H1 (cell line): ENCODE data around the gene AIG1. TPM values are rescaled to one million over a fixed set of nuclear protein-coding genes. Genes with fewer than 3 reads are reported as not detected.

Experiments
- CTCF ChIA-PET: fragments of 300-600 bp; sonication (Branson Sonifier 250); formaldehyde crosslinking; loops from one replicate; lab custom pipeline; 2021; ENCODE audit not compliant: partially characterized antibody; lab: Charles Lee
- POLR2A ChIA-PET: fragments of 300-600 bp; sonication (Branson Sonifier 250); formaldehyde crosslinking; loops from one replicate; lab custom pipeline; 2021; ENCODE audit warnings: inconsistent platforms; ENCODE audit not compliant: partially characterized antibody; lab: Charles Lee
- DNase-seq, 2 experiments: peaks; one replicate each; pipeline versions ENCODE4 v3.0.0 to v3.0.0-alpha.2; 2010 to 2022; ENCODE audit warnings: low spot score in 2 of 2, low read depth in 1 of 2, mixed read lengths in 1 of 2
- FAIRE-seq: peaks from 2 replicates; lab custom pipeline; 2011; peaks lifted over from hg19 to GRCh38; lab: Jason Lieb, UNC
- H2AFZ ChIP-seq: 2 replicates; pipeline ENCODE4 v1.8.1; 2012; ENCODE audit warnings: low read length, inconsistent platforms
- H2AK5ac ChIP-seq: 2 replicates; pipeline ENCODE4 v1.6.1; 2013; ENCODE audit warnings: low read depth, low read length
- H2BK120ac ChIP-seq: replicated peaks from 2 replicates; pipeline ENCODE3; 2013; ENCODE audit warnings: low read depth, low read length, inconsistent platforms
- H2BK12ac ChIP-seq: 2 replicates; pipeline ENCODE4 v1.6.1; 2013; ENCODE audit warnings: low read depth, low read length
- H2BK15ac ChIP-seq: 2 replicates; pipeline ENCODE4 v1.6.1; 2013; ENCODE audit warnings: low read length
- H2BK20ac ChIP-seq: 2 replicates; pipeline ENCODE4 v1.6.1; 2013; ENCODE audit warnings: low read length
- H2BK5ac ChIP-seq: 2 replicates; pipeline ENCODE4 v1.6.1; 2013; ENCODE audit warnings: low read depth, low read length
- H3K14ac ChIP-seq: 2 replicates; pipeline ENCODE4 v1.6.1; 2013; ENCODE audit warnings: inconsistent platforms; ENCODE audit not compliant: insufficient read length
- H3K18ac ChIP-seq: 2 replicates; pipeline ENCODE4 v1.6.1; 2013; ENCODE audit warnings: low read length; ENCODE audit errors: extremely low read depth
- H3K23ac ChIP-seq: 2 replicates; pipeline ENCODE4 v1.6.1; 2013; ENCODE audit warnings: inconsistent platforms; ENCODE audit not compliant: insufficient read length
- H3K23me2 ChIP-seq: 2 replicates; pipeline ENCODE4 v1.6.1; 2013; ENCODE audit warnings: low read depth, low read length
- H3K27ac ChIP-seq: 2 replicates; pipeline ENCODE4 v1.6.1; 2011; ENCODE audit warnings: low read depth, low read length, inconsistent platforms
- H3K27me3 ChIP-seq, 4 experiments: replicated peaks in 1 of 4; 1 replicate in 1 of 4; 2 replicates in 3 of 4; pipeline versions ENCODE4 v1.6.1 to v1.8.1; 2011 to 2013; ENCODE audit warnings: low read length in 3 of 4, mild to moderate bottlenecking in 3 of 4, inconsistent platforms in 2 of 4, mixed read lengths in 2 of 4, moderate library complexity in 1 of 4; ENCODE audit not compliant: control insufficient read depth in 3 of 4, insufficient read depth in 3 of 4; ENCODE audit errors: extremely low read depth in 1 of 4
- H3K36me3 ChIP-seq, 4 experiments: 2 replicates each; pipeline versions ENCODE4 v1.6.1 to v1.8.1; 2011 to 2013; ENCODE audit warnings: mild to moderate bottlenecking in 4 of 4, low read length in 3 of 4, moderate library complexity in 2 of 4, control low read depth in 1 of 4, inconsistent platforms in 1 of 4; ENCODE audit not compliant: insufficient read depth in 4 of 4, control insufficient read depth in 2 of 4
- H3K4ac ChIP-seq: replicated peaks from 2 replicates; pipeline ENCODE3; 2013; ENCODE audit warnings: low read length, low read depth, mixed read lengths, inconsistent platforms; ENCODE audit not compliant: insufficient read length
- H3K4me1 ChIP-seq, 4 experiments: replicated peaks in 1 of 4; 1 replicate in 1 of 4; 2 replicates in 3 of 4; pipeline versions ENCODE4 v1.6.1 to v1.8.1; 2011 to 2013; ENCODE audit warnings: low read length in 3 of 4, inconsistent platforms in 2 of 4, mixed read lengths in 1 of 4; ENCODE audit not compliant: insufficient read depth in 4 of 4, control insufficient read depth in 3 of 4
- H3K4me2 ChIP-seq, 2 experiments: 2 replicates each; pipeline versions ENCODE4 v1.6.1 to v1.8.1; 2011 to 2013; ENCODE audit warnings: low read depth in 2 of 2, low read length in 2 of 2, control low read depth in 1 of 2, inconsistent platforms in 1 of 2, mild to moderate bottlenecking in 1 of 2; ENCODE audit not compliant: insufficient read depth in 1 of 2
- H3K4me3 ChIP-seq, 4 experiments: fragments of 200-600, 300-600 bp in 1 of 4; sonication (generic), shearing (Covaris generic), sonication (Bioruptor Twin) in 1 of 4; 2 replicates each; pipeline versions ENCODE4 v1.5.1 to v1.8.1; 2011 to 2016; ENCODE audit warnings: low read length in 4 of 4, low read depth in 3 of 4, control low read depth in 2 of 4, inconsistent platforms in 2 of 4, mild to moderate bottlenecking in 2 of 4, mixed read lengths in 1 of 4, moderate library complexity in 1 of 4; ENCODE audit not compliant: insufficient read depth in 2 of 4; ENCODE audit errors: extremely low read depth in 1 of 4
- H3K56ac ChIP-seq: replicated peaks from 2 replicates; pipeline ENCODE3; 2013; ENCODE audit warnings: low read depth, mild to moderate bottlenecking, mixed read lengths, low read length, inconsistent platforms; ENCODE audit not compliant: insufficient read length
- H3K79me1 ChIP-seq: 2 replicates; pipeline ENCODE4 v1.6.1; 2013; ENCODE audit warnings: low read depth, low read length, control low read depth
- H3K79me2 ChIP-seq, 2 experiments: 2 replicates each; pipeline versions ENCODE4 v1.6.1 to v1.8.1; 2012 to 2013; ENCODE audit warnings: low read length in 2 of 2, mild to moderate bottlenecking in 2 of 2, inconsistent platforms in 1 of 2; ENCODE audit not compliant: insufficient read depth in 2 of 2, control insufficient read depth in 1 of 2
- H3K9ac ChIP-seq, 4 experiments: replicated peaks in 1 of 4; 1 replicate in 1 of 4; 2 replicates in 3 of 4; pipeline versions ENCODE4 v1.6.1 to v1.8.1; 2011 to 2013; ENCODE audit warnings: low read depth in 3 of 4, low read length in 3 of 4, control low read depth in 2 of 4, mild to moderate bottlenecking in 2 of 4, moderate library complexity in 2 of 4, inconsistent platforms in 1 of 4; ENCODE audit errors: extremely low read depth in 1 of 4
- H3K9me3 ChIP-seq, 2 experiments: 2 replicates each; pipeline versions ENCODE4 v1.6.1 to v1.8.1; 2012 to 2013; ENCODE audit warnings: mild to moderate bottlenecking in 2 of 2, moderate library complexity in 2 of 2, control low read depth in 1 of 2, inconsistent platforms in 1 of 2, low read depth in 1 of 2, low read length in 1 of 2, mixed read lengths in 1 of 2; ENCODE audit not compliant: insufficient read depth in 2 of 2
- H4K20me1 ChIP-seq, 2 experiments: replicated peaks in 1 of 2; 2 replicates each; pipeline versions ENCODE3 to v1.8.1; 2011 to 2013; ENCODE audit warnings: inconsistent platforms in 2 of 2, low read length in 2 of 2, mild to moderate bottlenecking in 1 of 2; ENCODE audit not compliant: insufficient read depth in 2 of 2, control insufficient read depth in 1 of 2
- H4K5ac ChIP-seq: 2 replicates; pipeline ENCODE4 v1.6.1; 2013; ENCODE audit warnings: low read length, low read depth, mixed read lengths, inconsistent platforms; ENCODE audit not compliant: insufficient read length
- H4K8ac ChIP-seq: 2 replicates; pipeline ENCODE4 v1.8.0; 2013; ENCODE audit warnings: mild to moderate bottlenecking, moderate library complexity, low read length, inconsistent platforms; ENCODE audit not compliant: insufficient read depth; ENCODE audit errors: extremely low read depth
- H4K91ac ChIP-seq: replicated peaks from 2 replicates; pipeline ENCODE3; 2013; ENCODE audit warnings: low read length, mixed read lengths, inconsistent platforms; ENCODE audit not compliant: insufficient read length
- CEBPB ChIP-seq: IDR thresholded peaks from 2 replicates; pipeline ENCODE4 v1.6.1; 2012; ENCODE audit warnings: low read depth, low read length
- FOSL1 ChIP-seq: IDR thresholded peaks from 2 replicates; pipeline ENCODE4 v1.6.1; 2011; ENCODE audit warnings: mild to moderate bottlenecking, low read depth, low read length, moderate library complexity; ENCODE audit not compliant: insufficient read depth
- GABPA ChIP-seq: IDR thresholded peaks from 2 replicates; pipeline ENCODE4 v1.6.1; 2011; ENCODE audit warnings: mild to moderate bottlenecking, low read length, moderate library complexity, borderline replicate concordance; ENCODE audit not compliant: insufficient read depth
- KDM4A ChIP-seq: IDR thresholded peaks from one replicate; pipeline ENCODE4 v1.7.1; 2012; ENCODE audit warnings: low read depth, mild to moderate bottlenecking, moderate library complexity, low read length, inconsistent platforms; ENCODE audit not compliant: severe bottlenecking
- POLR2A ChIP-seq, 2 experiments: IDR thresholded peaks; 1 replicate in 1 of 2; 2 replicates in 1 of 2; pipeline ENCODE4 v1.6.1; 2011; ENCODE audit warnings: low read depth in 2 of 2, low read length in 2 of 2, mild to moderate bottlenecking in 2 of 2; ENCODE audit errors: control extremely low read depth in 1 of 2
- POLR2AphosphoS5 ChIP-seq: IDR thresholded peaks from 2 replicates; pipeline ENCODE4 v1.6.1; 2011; ENCODE audit warnings: low read depth, low read length
- RNF2 ChIP-seq: fragments of 200-900, 300-1000 bp; sonication (generic); IDR thresholded peaks from 2 replicates; pipeline ENCODE4 v1.7.1; 2016; ENCODE audit warnings: borderline replicate concordance, low read depth, mild to moderate bottlenecking, antibody characterized with exemption, low read length; ENCODE audit not compliant: poor library complexity, severe bottlenecking; ENCODE audit errors: missing control alignments
- SAP30 ChIP-seq: fragments of 300-600 bp; sonication (generic); IDR thresholded peaks from 2 replicates; pipeline ENCODE4 v1.7.1; 2012; ENCODE audit warnings: low read length, moderate library complexity, mild to moderate bottlenecking, inconsistent platforms; ENCODE audit not compliant: insufficient read depth, insufficient replicate concordance
- SIX5 ChIP-seq: IDR thresholded peaks from 2 replicates; pipeline ENCODE4 v1.6.1; 2011; ENCODE audit warnings: mild to moderate bottlenecking, low read depth, low read length
- TBP ChIP-seq: IDR thresholded peaks from 2 replicates; pipeline ENCODE4 v1.6.1; 2011; ENCODE audit warnings: low read depth, low read length, improper control_type of control experiment
- WGBS, 2 experiments: shearing (Covaris generic) in 1 of 2; methylation state at CpG; one replicate each; pipeline versions ENCODE4 v1.1.6 to v1.1.7; 2013 to 2015; ENCODE audit warnings: low lambda C conversion rate in 2 of 2, mixed read lengths in 2 of 2, inconsistent platforms in 1 of 2, low coverage in 1 of 2, missing lambda C conversion rate in 1 of 2; ENCODE audit not compliant: insufficient replicate concordance in 2 of 2, insufficient coverage in 1 of 2, insufficient read length in 1 of 2; ENCODE audit errors: extremely low coverage in 1 of 2, missing lambda C conversion rate in 1 of 2; 5-methylcytosine and 5-hydroxymethylcytosine counted together
- polyA plus RNA-seq, 7 experiments: library from polyadenylated mRNA; depleted of rRNA in 3 of 7; stranded (reverse) in 5 of 7; unstranded in 2 of 7; fragments of >200 nt in 5 of 7; fragments of 200-250 nt in 2 of 7; gene quantifications; 1 replicate in 5 of 7; 2 replicates in 1 of 7; 4 replicates in 1 of 7; pipeline versions ENCODE4 v1.2.1 to v1.2.3, GENCODE V29; 2011 to 2013; ENCODE audit warnings: missing spikeins in 2 of 7, mixed read lengths in 2 of 7
- total RNA-seq: library from RNA; stranded (reverse); fragmentation: NEBNext Ultra II Directional; extraction: Animal tissue kit (Norgen Biotek cat#: 25700); gene quantifications from 2 replicates; pipeline ENCODE4 v1.2.1, GENCODE V29; 2021

AIG1 gene
- total and polyA plus RNA-seq, 2 of the 8 experiments (the other 6 are each of a cell fraction or from before 2014, with no cell fraction given), result 56.6 to 58.4 TPM

- H3K14ac ChIP-seq, result no peak overlapping the region
- POLR2A ChIA-PET, result no interaction called here
- H3K18ac ChIP-seq, result no peak overlapping the region
- H4K20me1 ChIP-seq, result no peaks in the 10 kb centered on the region
- TF ChIP-seq TBP (no peak), RNF2 (no peak), POLR2A (IDR thresholded peaks at IDR 0.05; ENCODE audit: control extremely low read depth in 1 of 2, low read depth in 2 of 2, low read length in 2 of 2) (no peak), CEBPB (no peak), SIX5 (no peak), SAP30 (no peak), GABPA (no peak), KDM4A (no peak), POLR2AphosphoS5 (no peak), FOSL1 (no peak)
- peaks cover 3% of the 10 kb centered on the region; the same call in 1 of the 2 replicates for H3K79me1 ChIP-seq
- CTCF ChIA-PET, result interaction anchor here (0.8 to 1.1 kb wide), 2 partner anchors 12 to 508 kb away, joined by 3 read pairs; no protein-coding TSS in a partner anchor
- H2BK20ac ChIP-seq, result no peak overlapping the region
- H3K79me2 ChIP-seq, result peaks cover 2 to 47% of the 10 kb centered on the region in 2 experiments; a peak in 3 of 4 replicates
- no peak overlapping the region for H3K27ac ChIP-seq
- H3K4ac ChIP-seq, result no peak overlapping the region
- no peaks in the 10 kb centered on the region; the same call in 1 of the 2 replicates for H3K23me2 ChIP-seq
- H2BK12ac ChIP-seq, result no peak overlapping the region
- H2AFZ ChIP-seq, result no peak overlapping the region
- H3K27me3 ChIP-seq, result no peaks in the 10 kb centered on the region
- H3K9ac ChIP-seq, result no peak overlapping the region
- H2AK5ac ChIP-seq, result no peak overlapping the region
- H4K5ac ChIP-seq, result no peak overlapping the region
- FAIRE-seq (no peak), DNase-seq (no peak)
- no peak overlapping the region for H2BK15ac ChIP-seq
- peaks cover 0 to 4% (median 0%) of the 10 kb centered on the region in 4 experiments; a peak in 2 of 7 replicates for H3K4me1 ChIP-seq
- H3K36me3 ChIP-seq, result no peaks in the 10 kb centered on the region
- no peak overlapping the region for H4K91ac ChIP-seq
- H3K4me3 ChIP-seq, result no peak overlapping the region
- no peak overlapping the region for H3K4me2 ChIP-seq
- no peak overlapping the region for H3K56ac ChIP-seq
- H4K8ac ChIP-seq, result no peak overlapping the region
- H3K23ac ChIP-seq, result no peak overlapping the region
- WGBS, 2 experiments, result 94% methylated on average over 3 of the region's 3 CpGs; no CpG with 5 or more reads in 1 of the 2 experiments
- no peaks in the 10 kb centered on the region for H3K9me3 ChIP-seq
- H2BK120ac ChIP-seq, result no peak overlapping the region
- H2BK5ac ChIP-seq, result no peak overlapping the region
Observed at GRCh38 chr6:143074670-143075318, 14.1 kb downstream of the AIG1 start.
